GM12878 (cell line): ENCODE results near the gene ANLN. TPM values are rescaled to one million over a fixed set of nuclear protein-coding genes. Genes with fewer than 3 reads are reported as not detected.

Experiments used
- ATAC-seq: fragments of 200-7000 bp; cut with Tn5 transposase; 3 replicates; pipeline ENCODE4 v1.9.1; 2020; ENCODE audit warnings: mild to moderate bottlenecking, moderate library complexity
- BruUV-seq: library from RNA; stranded (reverse); fragments of 400-500 nt; replicated peaks from 2 replicates; lab custom pipeline; 2021; lab: Mats Ljungman, UMichigan
- CTCF ChIA-PET: fragments of 300-600 bp; sonication (Branson Sonifier 250); formaldehyde crosslinking; extraction: SDS; loops from one replicate; lab custom pipeline; 2021; ENCODE audit warnings: inconsistent platforms; lab: Yijun Ruan, JAX
- POLR2A ChIA-PET: fragments of 350-600 bp; formaldehyde crosslinking; extraction: SDS; loops from one replicate; lab custom pipeline; 2021; ENCODE audit warnings: inconsistent platforms; lab: Charles Lee
- RAD21 ChIA-PET: fragments of 300-600 bp; sonication (Branson Sonifier 250); formaldehyde crosslinking; loops from one replicate; lab custom pipeline; 2023; ENCODE audit warnings: antibody characterized with exemption; ENCODE audit not compliant: unreplicated experiment; lab: Charles Lee
- SMC1A ChIA-PET: fragments of 300-600 bp; sonication (Branson Sonifier 250); formaldehyde crosslinking; loops from one replicate; lab custom pipeline; 2023; ENCODE audit not compliant: unreplicated experiment, uncharacterized antibody; lab: Charles Lee
- DNase-seq: peaks from one replicate; pipeline ENCODE4 v3.0.0-alpha.2; 2011; ENCODE audit warnings: low read depth, low spot score
- FAIRE-seq: peaks from 3 replicates; lab custom pipeline; 2011; peaks lifted over from hg19 to GRCh38; lab: Jason Lieb, UNC
- H2AFZ ChIP-seq: 2 replicates; pipeline ENCODE4 v1.6.0; 2011; ENCODE audit warnings: low read depth, low read length, control low read depth; ENCODE audit not compliant: control insufficient read depth
- H3K27ac ChIP-seq: 2 replicates; pipeline ENCODE4 v1.5.1; 2011; ENCODE audit warnings: control low read depth; ENCODE audit not compliant: control insufficient read depth, insufficient read depth
- H3K27me3 ChIP-seq, 2 experiments: replicated peaks in 1 of 2; 2 replicates each; pipeline versions ENCODE4 v1.6.0 to v1.6.1; 2011; ENCODE audit warnings: low read length in 1 of 2; ENCODE audit not compliant: control insufficient read depth in 2 of 2, insufficient read depth in 2 of 2
- H3K36me3 ChIP-seq, 2 experiments: 2 replicates each; pipeline ENCODE4 v1.5.1; 2011; ENCODE audit warnings: low read length in 1 of 2; ENCODE audit not compliant: control insufficient read depth in 2 of 2, insufficient read depth in 2 of 2
- H3K4me1 ChIP-seq: 2 replicates; pipeline ENCODE4 v1.6.1; 2011; ENCODE audit warnings: mild to moderate bottlenecking, low read length, moderate library complexity, mixed read lengths; ENCODE audit not compliant: control insufficient read depth, insufficient read depth
- H3K4me2 ChIP-seq: 2 replicates; pipeline ENCODE4 v1.6.0; 2011; ENCODE audit warnings: control low read depth; ENCODE audit not compliant: control insufficient read depth, insufficient read depth
- H3K4me3 ChIP-seq: fragments of 200-600 bp; sonication (generic); 2 replicates; pipeline ENCODE4 v1.5.1; 2016
- H3K79me2 ChIP-seq: 2 replicates; pipeline ENCODE4 v1.6.0; 2011; ENCODE audit warnings: low read length; ENCODE audit not compliant: control insufficient read depth, insufficient read depth
- H3K9ac ChIP-seq: 2 replicates; pipeline ENCODE4 v1.8.0; 2011; ENCODE audit warnings: low read length, control low read depth, mixed read lengths; ENCODE audit not compliant: control insufficient read depth, insufficient read depth
- H3K9me3 ChIP-seq: replicated peaks from 3 replicates; pipeline ENCODE4 v1.5.1; 2011; ENCODE audit warnings: mild to moderate bottlenecking, low read length; ENCODE audit not compliant: control insufficient read depth, insufficient read depth
- H4K20me1 ChIP-seq: 2 replicates; pipeline ENCODE4 v1.6.0; 2011; ENCODE audit not compliant: control insufficient read depth, insufficient read depth
- BCL11A ChIP-seq: IDR thresholded peaks from 2 replicates; pipeline ENCODE4 v1.6.1; 2011; ENCODE audit warnings: low read depth, low read length
- FOS ChIP-seq: IDR thresholded peaks from 3 replicates; pipeline ENCODE4 v1.6.1; 2011; ENCODE audit warnings: borderline replicate concordance; ENCODE audit not compliant: insufficient read length; ENCODE audit errors: extremely low read depth
- FOXM1 ChIP-seq: IDR thresholded peaks from 2 replicates; pipeline ENCODE4 v1.6.1; 2012; ENCODE audit warnings: low read depth, mild to moderate bottlenecking, inconsistent platforms, low read length, moderate library complexity
- IKZF2 ChIP-seq, 2 experiments: fragments of 450-650 bp; IDR thresholded peaks; 2 replicates each; pipeline ENCODE4 v1.6.1; 2017; ENCODE audit warnings: mild to moderate bottlenecking in 2 of 2, moderate library complexity in 2 of 2
- IRF5 ChIP-seq: fragments of 450-650 bp; IDR thresholded peaks from 2 replicates; pipeline ENCODE4 v1.6.1; 2017; ENCODE audit warnings: borderline replicate concordance
- MTA3 ChIP-seq: IDR thresholded peaks from 2 replicates; pipeline ENCODE4 v1.6.1; 2012; ENCODE audit warnings: low read length, inconsistent platforms, borderline replicate concordance
- NR2F1 ChIP-seq: fragments of 450-650 bp; conservative IDR thresholded peaks from 2 replicates; pipeline ENCODE4 v1.6.1; 2017; ENCODE audit warnings: mild to moderate bottlenecking
- RB1 ChIP-seq: fragments of 450-650 bp; formaldehyde crosslinking; IDR thresholded peaks from 2 replicates; pipeline ENCODE4 v1.6.1; 2017; ENCODE audit warnings: mild to moderate bottlenecking, borderline replicate concordance
- RBBP5 ChIP-seq: fragments of 200-600 bp; sonication (generic); conservative IDR thresholded peaks from 2 replicates; pipeline ENCODE4 v1.6.1; 2016
- SKIL ChIP-seq: fragments of 450-650 bp; IDR thresholded peaks from 2 replicates; pipeline ENCODE4 v1.6.1; 2017; ENCODE audit warnings: mild to moderate bottlenecking, low read depth, inconsistent platforms; ENCODE audit not compliant: poor library complexity, severe bottlenecking
- TARDBP ChIP-seq: IDR thresholded peaks from 2 replicates; pipeline ENCODE4 v1.6.1; 2016; ENCODE audit warnings: borderline replicate concordance
- TCF3 ChIP-seq: IDR thresholded peaks from 2 replicates; pipeline ENCODE4 v1.6.1; 2012; ENCODE audit warnings: low read depth, mild to moderate bottlenecking, low read length, borderline replicate concordance; ENCODE audit not compliant: insufficient read depth
- USF1 ChIP-seq: IDR thresholded peaks from 2 replicates; pipeline ENCODE4 v1.6.1; 2011; ENCODE audit warnings: borderline replicate concordance, low read depth, mild to moderate bottlenecking, moderate library complexity, mixed read lengths, low read length; ENCODE audit not compliant: insufficient read depth; ENCODE audit errors: extremely low read length
- ZBTB4 ChIP-seq: fragments of 450-650 bp; formaldehyde crosslinking; IDR thresholded peaks from 2 replicates; pipeline ENCODE4 v1.4.0; 2022; ENCODE audit warnings: mild to moderate bottlenecking, moderate library complexity
- ZNF622 ChIP-seq: fragments of 450-650 bp; IDR thresholded peaks from 2 replicates; pipeline ENCODE4 v1.6.1; 2017; ENCODE audit warnings: mild to moderate bottlenecking, inconsistent platforms
- WGBS: methylation state at CpG from one replicate; pipeline ENCODE4 v1.1.6; 2016; ENCODE audit warnings: low lambda C conversion rate; ENCODE audit not compliant: insufficient replicate concordance, insufficient coverage; ENCODE audit errors: missing lambda C conversion rate; 5-methylcytosine and 5-hydroxymethylcytosine counted together
- in situ Hi-C: fragments of 300-500 bp; cut with MboI; formaldehyde crosslinking; loops from 9 replicates; pipeline ENCODE4 v1.14.3; 2018; ENCODE audit warnings: mixed read lengths
- intact Hi-C: fragments of 100-400 bp; cut with micrococcal nuclease; formaldehyde crosslinking; loops from one replicate; pipeline ENCODE4 v1.14.2; 2022; ENCODE audit not compliant: unreplicated experiment
- polyA plus RNA-seq, 11 experiments: library from polyadenylated mRNA; depleted of rRNA in 4 of 11; unstranded in 6 of 11; stranded (reverse) in 5 of 11; fragments of >200 nt; fragmentation: Nextera tagmentation in 4 of 11; fragmentation: Illumina TruSeq in 1 of 11; extraction: Ambion mirVana in 4 of 11; extraction: Trizol in 1 of 11; gene quantifications; 1 replicate in 1 of 11; 2 replicates in 10 of 11; pipeline versions ENCODE4 v1.2.1 to v1.2.3, GENCODE V29; 2011 to 2016; ENCODE audit warnings: inconsistent platforms in 2 of 11, missing spikeins in 2 of 11, low read depth in 1 of 11
- total RNA-seq, 4 experiments: library from RNA; depleted of rRNA in 3 of 4; stranded (reverse); fragments of >200 nt in 3 of 4; fragmentation: Illumina TruSeq in 1 of 4; extraction: Trizol in 1 of 4; gene quantifications; 2 replicates each; pipeline versions ENCODE4 v1.2.1 to v1.2.3, GENCODE V29; 2013 to 2021

The ANLN gene
- total and polyA plus RNA-seq, 10 of the 15 experiments (the other 5 are each of a cell fraction or from before 2014, with no cell fraction given), result 9.5 to 32.1 (median 24.2) TPM

GRCh38 chr7:36367561-36368077 lies 22.0 kb upstream of the ANLN start (continued):
- no peak for TF ChIP-seq USF1

GRCh38 chr7:36368496-36368895 lies 21.2 kb upstream of the ANLN start:
- intact Hi-C loops, result no loop called here
- SMC1A ChIA-PET, result no interaction called here

More at GRCh38 chr7:36368496-36368895, 21.2 kb upstream of the ANLN start:
- ChIA-PET CTCF (interaction anchor here (0.6 to 2.6 kb wide), 3 partner anchors 10 to 264 kb away, joined by 3 to 24 read pairs (median 6); no protein-coding TSS in a partner anchor), RAD21 (no interaction called here)
- ATAC-seq, result no peak
- 65% methylated on average over 3 of the region's 3 CpGs for WGBS
- no peak for TF ChIP-seq SKIL
- no peak for TF ChIP-seq FOXM1
- TF ChIP-seq RB1, result no peak
- TF ChIP-seq ZNF622, result no peak
- TF ChIP-seq IKZF2 (IDR thresholded peaks at IDR 0.05), result no peak
- no peak for TF ChIP-seq FOS
- no peak for TF ChIP-seq TARDBP
- TF ChIP-seq RBBP5, result no peak
- no peak for TF ChIP-seq BCL11A
- TF ChIP-seq MTA3, result no peak
- TF ChIP-seq TCF3, result no peak
- no peak for TF ChIP-seq ZBTB4
- no peak for TF ChIP-seq NR2F1
- no peak for TF ChIP-seq IRF5
- TF ChIP-seq, all 136 proteins: peak for 0
- H3K9me3 ChIP-seq, result no peaks in the 10 kb centered on the region
- no peak overlapping the region for H2AFZ ChIP-seq
- FAIRE-seq, result no peak
- H3K4me2 ChIP-seq, result no peak overlapping the region
- H3K36me3 ChIP-seq, result no peaks in the 10 kb centered on the region
- H3K79me2 ChIP-seq, result no peaks in the 10 kb centered on the region
- H4K20me1 ChIP-seq, result no peaks in the 10 kb centered on the region
- no peak overlapping the region for H3K4me3 ChIP-seq
- BruUV-seq, result no TSS peak
- POLR2A ChIA-PET, result interaction anchor here (1.2 kb wide), 1 partner anchor 22 kb away, joined by 4 read pairs; no protein-coding TSS in a partner anchor
- DNase-seq, result no peak
- H3K27ac ChIP-seq, result no peak overlapping the region
- no peak overlapping the region for H3K9ac ChIP-seq
- H3K27me3 ChIP-seq, result no peaks in the 10 kb centered on the region; a peak in 2 of 4 replicates
- H3K4me1 ChIP-seq, result no peaks in the 10 kb centered on the region
- in situ Hi-C loops, result no loop called here
